PFSK-1 (cell line): ENCODE results near the gene TMEM63C.

Source experiments
- FOXP2 ChIP-seq: optimal IDR thresholded peaks from 2 replicates; pipeline ENCODE3; 2011; ENCODE audit warnings: borderline replicate concordance, control low read depth, inconsistent platforms; ENCODE audit not compliant: insufficient read depth; ENCODE audit errors: extremely low read length, extremely low read depth
- POLR2AphosphoS5 ChIP-seq: IDR thresholded peaks from 2 replicates; pipeline ENCODE4 v1.6.1; 2012; ENCODE audit warnings: low read depth, mild to moderate bottlenecking, control low read depth, low read length, moderate library complexity
- REST ChIP-seq, 2 experiments: IDR thresholded peaks; 2 replicates each; pipeline versions ENCODE4 v1.6.1 to v1.8.0; 2011 to 2012; ENCODE audit warnings: low read depth in 2 of 2, low read length in 2 of 2, control low read depth in 1 of 2, inconsistent platforms in 1 of 2, mild to moderate bottlenecking in 1 of 2, moderate library complexity in 1 of 2; ENCODE audit not compliant: insufficient read depth in 1 of 2
- SIN3A ChIP-seq: IDR thresholded peaks from 2 replicates; pipeline ENCODE4 v1.6.1; 2012; ENCODE audit warnings: mild to moderate bottlenecking, low read length, moderate library complexity, borderline replicate concordance; ENCODE audit not compliant: insufficient read depth
- TAF1 ChIP-seq: IDR thresholded peaks from 2 replicates; pipeline ENCODE4 v1.6.1; 2012; ENCODE audit warnings: low read length, control low read depth, borderline replicate concordance; ENCODE audit not compliant: insufficient read depth

GRCh38 chr14:77272261-77272660 lies 90.7 kb downstream of the TMEM63C start:
- TF ChIP-seq REST (IDR thresholded peaks at IDR 0.05; ENCODE audit: insufficient read depth in 1 of 2, low read depth in 2 of 2, low read length in 2 of 2) (no peak), POLR2AphosphoS5 (no peak), SIN3A (no peak), TAF1 (no peak), FOXP2 (no peak)
